NCI-H82 (cell line): ENCODE results near the gene ABHD12.

Experiments used
- DNase-seq: peaks from one replicate; lab custom pipeline; 2025; lab: John Stamatoyannopoulos, UW

ABHD12 gene

GRCh38 chr20:25289886-25290597 is 100.6 kb downstream of the ABHD12 start:
- no peak for DNase-seq

GRCh38 chr20:25288291-25289181 is 102.1 kb downstream of the ABHD12 start:
- no peak for DNase-seq

- DNase-seq = no peak
Measured at GRCh38 chr20:25287631-25288290, 102.9 kb downstream of the ABHD12 start.

GRCh38 chr20:25286917-25287316 is 103.7 kb downstream of the ABHD12 start:
- DNase-seq = no peak

GRCh38 chr20:25285856-25286798 is 104.5 kb downstream of the ABHD12 start:
- no peak for DNase-seq

- peak; percentile 28 for DNase-seq
Measured at GRCh38 chr20:25285091-25285647, 105.5 kb downstream of the ABHD12 start.

GRCh38 chr20:25284131-25284601 is 106.5 kb downstream of the ABHD12 start:
- DNase-seq = no peak

- no peak for DNase-seq
Measured at GRCh38 chr20:25283221-25283951, 107.2 kb downstream of the ABHD12 start.

GRCh38 chr20:25282796-25283195 is 107.8 kb downstream of the ABHD12 start:
- DNase-seq = no peak

GRCh38 chr20:25282034-25282781 is 108.4 kb downstream of the ABHD12 start:
- DNase-seq = no peak

- DNase-seq = no peak
Measured at GRCh38 chr20:25281541-25281991, 109.1 kb downstream of the ABHD12 start.

- no peak for DNase-seq
Measured at GRCh38 chr20:25280574-25281535, 109.8 kb downstream of the ABHD12 start.

GRCh38 chr20:25280051-25280573 is 110.5 kb downstream of the ABHD12 start:
- no peak for DNase-seq

- DNase-seq = no peak
Measured at GRCh38 chr20:25279403-25279802, 111.2 kb downstream of the ABHD12 start.

GRCh38 chr20:25278636-25279361 is 111.8 kb downstream of the ABHD12 start:
- no peak for DNase-seq

GRCh38 chr20:25277941-25278521 is 112.6 kb downstream of the ABHD12 start:
- DNase-seq = no peak
